Measurements from ENCODE around the gene ATXN1.

Gene ATXN1

GRCh38 chr6:16689788-16690607, 71.3 kb downstream of the ATXN1 start:
- DNase-seq, result no peak
- no peaks in the 10 kb centered on the region for H3K36me3 Mint-ChIP-seq (ENCODE audit: low read depth)
- TF ChIP-seq CTCF (IDR thresholded peaks at IDR 0.05), result no peak
- no peak overlapping the region for H3K4me3 Mint-ChIP-seq
- no peak overlapping the region for H3K27ac Mint-ChIP-seq
- peaks cover 5% of the 10 kb centered on the region for H3K4me1 Mint-ChIP-seq
- peaks cover 3% of the 10 kb centered on the region for H3K9me3 Mint-ChIP-seq
- peaks cover 4% of the 10 kb centered on the region for H3K27me3 Mint-ChIP-seq (ENCODE audit: low read depth, poor library complexity)

GRCh38 chr6:16688984-16689636, 72.2 kb downstream of the ATXN1 start:
- DNase-seq, result no peak
- Mint-ChIP-seq H3K9me3 (no peaks in the 10 kb centered on the region), H3K27ac (no peak overlapping the region), H3K36me3 (ENCODE audit: low read depth) (no peaks in the 10 kb centered on the region), H3K4me3 (no peak overlapping the region), H3K4me1 (peaks cover 14% of the 10 kb centered on the region), H3K27me3 (ENCODE audit: low read depth, poor library complexity) (peaks cover 4% of the 10 kb centered on the region)
- TF ChIP-seq CTCF (IDR thresholded peaks at IDR 0.05), result no peak

- Mint-ChIP-seq H3K4me3 (no peak overlapping the region), H3K9me3 (no peaks in the 10 kb centered on the region)
These were observed 72.8 kb downstream of the ATXN1 start for GRCh38 chr6:16688436-16688835.

GRCh38 chr6:16687045-16687444, 74.2 kb downstream of the ATXN1 start:
- Mint-ChIP-seq H3K36me3 (ENCODE audit: low read depth) (no peaks in the 10 kb centered on the region), H3K27ac (no peak overlapping the region), H3K27me3 (ENCODE audit: low read depth, poor library complexity) (peaks cover 4% of the 10 kb centered on the region), H3K9me3 (no peaks in the 10 kb centered on the region), H3K4me1 (peaks cover 26% of the 10 kb centered on the region), H3K4me3 (no peak overlapping the region)
- no peak for DNase-seq
- no peak for TF ChIP-seq CTCF (IDR thresholded peaks at IDR 0.05)

More at GRCh38 chr6:16688436-16688835, 72.8 kb downstream of the ATXN1 start:
- Mint-ChIP-seq H3K27me3 (ENCODE audit: low read depth, poor library complexity) (peaks cover 4% of the 10 kb centered on the region), H3K4me1 (peaks cover 21% of the 10 kb centered on the region), H3K27ac (no peak overlapping the region), H3K36me3 (ENCODE audit: low read depth) (no peaks in the 10 kb centered on the region)
- DNase-seq, result no peak
- no peak for TF ChIP-seq CTCF (IDR thresholded peaks at IDR 0.05)

GRCh38 chr6:16684896-16685554, 76.2 kb downstream of the ATXN1 start:
- Mint-ChIP-seq H3K27me3 (ENCODE audit: low read depth, poor library complexity) (peaks cover 2% of the 10 kb centered on the region), H3K9me3 (no peaks in the 10 kb centered on the region), H3K4me1 (peaks cover 45% of the 10 kb centered on the region), H3K36me3 (ENCODE audit: low read depth) (no peaks in the 10 kb centered on the region), H3K27ac (no peak overlapping the region), H3K4me3 (no peak overlapping the region)
- no peak for DNase-seq
- TF ChIP-seq CTCF (IDR thresholded peaks at IDR 0.05), result no peak
